A549 treated with AZD2906 at 1 μM for 4 hours (cell line): Measurements from ENCODE around the gene RSRC2. TPM values are rescaled to one million over a fixed set of nuclear protein-coding genes. Genes with fewer than 3 reads are reported as not detected.

Experiments used
- total RNA-seq: library from RNA; stranded (reverse); fragments of 200-300 nt; extraction: Qiagen RNA extraction; gene quantifications from 5 replicates; pipeline ENCODE4 v1.2.3, GENCODE V29; 2022

Gene RSRC2, protein sequence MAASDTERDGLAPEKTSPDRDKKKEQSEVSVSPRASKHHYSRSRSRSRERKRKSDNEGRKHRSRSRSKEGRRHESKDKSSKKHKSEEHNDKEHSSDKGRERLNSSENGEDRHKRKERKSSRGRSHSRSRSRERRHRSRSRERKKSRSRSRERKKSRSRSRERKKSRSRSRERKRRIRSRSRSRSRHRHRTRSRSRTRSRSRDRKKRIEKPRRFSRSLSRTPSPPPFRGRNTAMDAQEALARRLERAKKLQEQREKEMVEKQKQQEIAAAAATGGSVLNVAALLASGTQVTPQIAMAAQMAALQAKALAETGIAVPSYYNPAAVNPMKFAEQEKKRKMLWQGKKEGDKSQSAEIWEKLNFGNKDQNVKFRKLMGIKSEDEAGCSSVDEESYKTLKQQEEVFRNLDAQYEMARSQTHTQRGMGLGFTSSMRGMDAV
- total RNA-seq, result 45.1 to 66.7 TPM (median 56.4 TPM) in 5 replicates

DNA sequence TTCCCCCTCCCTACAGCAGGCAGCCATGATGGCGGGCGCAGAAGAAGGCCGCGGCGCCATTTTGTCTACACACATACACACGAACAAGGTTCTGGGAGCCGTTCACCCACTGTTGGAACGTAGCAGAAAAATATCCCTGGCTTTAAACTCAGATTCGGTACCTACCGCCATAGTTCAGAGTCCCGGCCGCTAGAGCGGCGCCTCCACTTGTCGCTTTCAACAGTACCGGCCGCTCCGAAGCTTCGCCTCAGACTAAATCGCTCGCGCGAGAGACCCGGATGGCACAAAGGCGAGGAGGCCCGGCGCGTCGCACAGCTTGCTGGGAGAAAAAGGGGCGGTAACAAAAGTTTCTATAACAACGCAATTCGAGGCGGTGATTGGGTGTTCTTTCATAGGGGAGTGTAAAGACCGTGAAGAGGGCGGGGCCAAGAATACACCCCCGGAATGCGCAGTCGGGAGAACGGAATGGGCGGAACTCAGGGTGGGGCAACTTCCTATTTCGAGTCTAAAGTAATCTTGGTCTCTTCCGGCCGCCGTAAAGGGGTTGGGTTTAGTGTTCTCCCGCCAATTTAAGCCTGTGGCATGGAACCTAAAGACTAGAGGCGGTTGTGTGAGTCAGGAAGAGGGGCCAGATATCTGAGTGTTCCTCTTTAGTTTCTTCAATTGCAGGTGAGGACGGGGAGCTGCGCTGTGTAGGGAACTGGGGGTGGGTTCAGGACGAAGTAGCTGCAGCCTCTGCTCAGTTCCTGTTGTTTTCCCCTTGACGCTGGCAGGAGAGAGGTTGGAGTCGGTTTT is at the start of gene RSRC2, which contains the start of gene KNTC1:
Gene RSRC2, minus strand, starts transcription at position 254 of the 795 bp plus-strand sequence. Its CDS starts 83 bp downstream, at position 171.
Gene KNTC1, plus strand, starts transcription at position 567 of the 795 bp plus-strand sequence. CDS start 2,815 bp downstream, outside the sequence.

DNA sequence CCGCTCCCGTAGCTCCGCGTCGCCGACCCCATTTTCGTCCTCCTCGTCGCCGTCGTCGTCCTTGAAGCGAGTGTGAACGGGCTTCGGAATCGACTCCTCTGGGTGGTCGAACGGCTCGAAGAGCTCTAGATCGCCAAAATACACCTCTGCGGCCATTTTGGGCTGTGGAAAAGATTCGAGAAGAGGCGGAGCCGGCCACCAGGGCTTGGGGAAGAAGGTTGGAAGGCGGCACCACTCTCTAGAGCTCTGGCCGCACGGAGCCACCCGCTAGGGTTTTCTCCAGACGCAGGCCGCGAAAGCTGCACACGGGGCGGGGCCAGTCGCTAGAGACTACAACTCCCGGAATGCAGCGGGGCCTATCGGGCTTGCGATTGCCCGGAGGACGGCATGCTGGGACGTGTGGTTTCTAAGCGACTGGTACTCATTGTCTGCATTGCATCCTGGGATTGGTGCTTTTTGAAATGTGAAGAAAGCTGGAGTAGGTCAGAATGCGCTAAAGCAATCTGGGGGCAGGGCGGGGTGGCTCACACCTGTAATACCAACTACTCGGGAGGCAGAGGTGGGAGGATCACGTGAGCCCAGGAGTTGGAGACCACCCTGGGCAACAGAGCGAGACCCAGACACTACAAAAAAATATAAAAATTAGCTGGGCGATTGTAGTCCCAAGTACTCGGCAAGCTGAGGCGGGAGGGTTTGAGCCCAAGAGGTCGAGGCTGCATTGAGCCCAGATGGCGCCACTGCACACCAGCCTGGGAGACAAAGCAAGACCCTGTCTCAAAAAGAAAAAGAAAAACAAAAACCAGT is 25.8 kb downstream of the RSRC2 start, which contains the start of gene ZCCHC8:
Gene ZCCHC8, minus strand, starts transcription at position 248 of the 804 bp plus-strand sequence. Its CDS starts 92 bp downstream, at position 156.

Other genes starting within 250 kb of the RSRC2 start
- 28.3 to 43.8 TPM (median 30.5 TPM) in 5 replicates for gene CLIP1, start 104.3 kb downstream of the RSRC2 start, total RNA-seq
- gene ZCCHC8, start 26.0 kb downstream of the RSRC2 start, total RNA-seq, result 21.1 to 22.3 TPM (median 21.6 TPM) in 5 replicates
- 19.4 to 21.6 TPM (median 20.5 TPM) in 5 replicates for gene KNTC1, start 313 bp upstream of the RSRC2 start, total RNA-seq
- gene HCAR2, start 176.4 kb upstream of the RSRC2 start, total RNA-seq, result 0.03 to 0.06 TPM (median 0.06 TPM) in 5 replicates
- 0.02 to 0.08 TPM (median 0.04 TPM) in 4 of 5 replicates, not detected in the other for gene HCAR3, start 189.9 kb upstream of the RSRC2 start, total RNA-seq
- gene HCAR1, start 203.9 kb upstream of the RSRC2 start, total RNA-seq, result 0.02 to 0.05 TPM (median 0.04 TPM) in 5 replicates
- 49.8 to 65.8 TPM (median 51.1 TPM) in 5 replicates for gene DENR, start 225.9 kb upstream of the RSRC2 start, total RNA-seq
- gene CCDC62, start 247.6 kb upstream of the RSRC2 start, total RNA-seq, result 0.03 to 0.14 TPM (median 0.06 TPM) in 5 replicates